Measurements from ENCODE around the gene ALDH16A1.
"Not testable (repeated sequence)": the region's sequence is repeated elsewhere in the genome, so short reads cannot be mapped to it uniquely, and the experiment has no call there.

ALDH16A1 gene

GRCh38 chr19:49463960-49464740 lies 11.1 kb downstream of the ALDH16A1 start:
- no peak for DNase-seq (ENCODE audit: low read depth in 2 of 2)

- no peak for DNase-seq (ENCODE audit: low read depth in 2 of 2)
These were observed 12.3 kb downstream of the ALDH16A1 start for GRCh38 chr19:49465371-49465770.

DNA sequence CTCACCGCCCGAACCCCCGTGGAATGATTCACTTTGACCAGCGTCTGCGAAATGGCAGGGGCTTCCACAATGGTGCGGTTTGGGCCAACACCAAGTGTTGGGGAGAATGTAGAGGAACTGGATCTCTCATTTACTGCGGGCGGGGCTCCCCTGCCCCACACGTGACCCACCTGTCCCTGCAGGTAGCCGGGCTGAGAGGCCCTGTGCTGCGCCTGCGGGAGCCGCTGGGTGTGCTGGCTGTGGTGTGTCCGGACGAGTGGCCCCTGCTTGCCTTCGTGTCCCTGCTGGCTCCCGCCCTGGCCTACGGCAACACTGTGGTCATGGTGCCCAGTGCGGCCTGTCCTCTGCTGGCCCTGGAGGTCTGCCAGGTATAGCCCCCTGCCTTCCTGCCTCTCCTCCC lies 15.2 kb downstream of the ALDH16A1 start:
- no peak for DNase-seq (ENCODE audit: low read depth in 2 of 2)

DNA sequence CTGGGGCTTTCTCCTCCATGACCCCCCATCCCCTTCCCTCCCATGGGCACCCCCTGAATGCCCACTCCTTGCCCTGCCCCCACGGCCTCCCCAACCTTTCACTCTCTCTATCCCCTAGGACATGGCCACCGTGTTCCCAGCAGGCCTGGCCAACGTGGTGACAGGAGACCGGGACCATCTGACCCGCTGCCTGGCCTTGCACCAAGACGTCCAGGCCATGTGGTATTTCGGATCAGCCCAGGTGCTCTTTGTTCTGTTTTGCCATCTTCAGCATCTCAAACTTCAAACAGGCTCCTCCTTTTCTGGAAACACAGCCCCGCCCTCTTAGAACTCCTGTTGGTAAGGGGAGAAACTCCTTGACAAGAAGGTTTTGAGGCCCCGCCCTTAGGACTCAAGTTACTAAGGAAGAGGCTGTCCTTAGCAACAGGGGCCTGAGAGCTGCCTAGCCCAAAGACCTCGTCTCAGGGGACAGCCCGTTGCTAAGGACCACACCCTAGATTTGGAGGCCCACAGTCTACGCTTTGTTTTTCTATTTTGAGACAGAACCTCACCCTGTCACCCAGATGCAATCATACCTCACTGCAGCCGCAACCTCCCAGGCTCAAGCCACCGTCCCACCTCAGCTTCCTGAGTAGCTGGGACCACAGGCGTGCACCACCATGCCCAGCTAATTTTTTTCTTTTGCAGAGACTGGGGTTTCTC lies 15.9 kb downstream of the ALDH16A1 start:
- peak; percentile 62 to 73 for DNase-seq (ENCODE audit: low read depth in 2 of 2)

- DNase-seq (ENCODE audit: low read depth in 2 of 2), result peak; percentile 59 to 67
These were observed 17.0 kb downstream of the ALDH16A1 start for GRCh38 chr19:49469828-49470614.

- no peak for DNase-seq (ENCODE audit: low read depth in 2 of 2)
These were observed 17.6 kb downstream of the ALDH16A1 start for GRCh38 chr19:49470615-49470978.

DNA sequence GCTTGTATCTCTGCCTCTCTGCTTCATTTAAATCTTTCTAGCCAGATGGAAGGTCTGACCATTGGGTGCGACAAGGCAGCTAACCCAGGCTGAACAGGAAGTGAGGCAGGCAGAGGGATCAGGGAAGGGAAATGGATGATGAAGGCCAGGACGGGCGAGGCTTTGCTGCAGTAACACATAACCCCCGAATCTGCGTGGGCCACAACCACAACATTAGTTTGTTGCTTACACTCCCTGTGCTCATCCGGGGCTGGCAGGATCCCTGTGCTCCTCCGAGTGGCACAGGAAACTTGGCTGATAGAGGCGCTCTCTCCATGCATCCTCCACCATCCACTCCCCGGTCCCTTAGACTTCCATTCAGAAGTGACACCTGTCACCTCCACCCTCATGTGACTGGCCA lies 19.9 kb downstream of the ALDH16A1 start:
- DNase-seq (ENCODE audit: low read depth in 2 of 2), result no peak

DNA sequence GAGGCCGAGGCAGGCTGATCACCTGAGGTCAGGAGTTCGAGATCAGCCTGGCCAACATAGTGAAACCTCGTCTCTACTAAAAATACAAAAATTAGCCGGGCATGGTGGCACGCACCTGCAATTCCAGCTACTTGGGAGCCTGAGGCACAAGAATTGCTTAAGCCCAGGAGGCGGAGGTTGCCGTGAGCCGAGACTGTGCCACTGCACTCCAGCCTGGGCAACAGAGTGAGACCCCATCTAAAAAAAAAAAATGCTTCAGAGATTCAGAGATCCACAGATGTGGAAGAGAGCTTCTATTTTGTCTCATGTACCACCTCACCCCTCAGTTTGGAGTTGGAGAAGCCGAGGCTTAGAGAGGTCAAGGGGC lies 20.5 kb downstream of the ALDH16A1 start:
- not testable (repeated sequence) for DNase-seq (ENCODE audit: low read depth in 2 of 2)

- peak; percentile 78 to 79 for DNase-seq (ENCODE audit: low read depth in 2 of 2)
These were observed 21.0 kb downstream of the ALDH16A1 start, which contains the start of gene FLT3LG for GRCh38 chr19:49473868-49474541. Gene FLT3LG (plus strand): TSS chr19:49474215. CDS start chr19:49474640, 425 bp downstream.

GRCh38 chr19:49474542-49474924 lies 21.5 kb downstream of the ALDH16A1 start:
- DNase-seq (ENCODE audit: low read depth in 2 of 2), result no peak

DNA sequence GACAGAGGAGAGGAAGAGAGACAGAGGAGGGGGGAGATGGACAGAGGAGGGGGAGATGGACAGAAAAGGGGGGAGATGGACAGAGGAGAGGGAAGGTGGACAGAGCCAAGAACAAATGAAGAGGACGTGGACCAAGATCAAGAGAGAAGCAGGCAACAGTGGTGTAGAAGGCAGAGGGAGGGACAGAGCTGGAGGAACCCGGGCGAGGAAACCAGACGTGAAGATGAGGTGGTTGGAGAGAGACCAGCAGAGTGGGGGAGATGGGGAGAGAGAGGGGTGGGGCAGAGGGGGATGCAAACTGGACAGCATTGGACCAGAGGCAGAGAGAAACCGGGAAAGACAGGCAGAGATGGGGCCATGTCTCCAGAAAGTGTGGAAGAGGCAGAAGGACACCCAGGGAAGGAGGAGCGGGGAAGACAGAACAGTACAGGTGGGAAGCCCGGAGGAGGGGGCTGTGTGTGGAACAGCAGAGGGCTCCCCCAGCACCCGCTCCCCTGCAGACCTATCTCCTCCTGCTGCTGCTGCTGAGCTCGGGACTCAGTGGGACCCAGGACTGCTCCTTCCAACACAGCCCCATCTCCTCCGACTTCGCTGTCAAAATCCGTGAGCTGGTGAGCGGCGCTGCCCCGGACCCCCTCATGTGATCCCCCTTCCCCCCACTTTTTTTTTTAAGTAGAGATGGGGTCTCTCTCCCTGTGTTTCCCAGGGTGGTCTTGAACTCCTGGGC lies 22.3 kb downstream of the ALDH16A1 start:
- no peak for DNase-seq (ENCODE audit: low read depth in 2 of 2)

DNA sequence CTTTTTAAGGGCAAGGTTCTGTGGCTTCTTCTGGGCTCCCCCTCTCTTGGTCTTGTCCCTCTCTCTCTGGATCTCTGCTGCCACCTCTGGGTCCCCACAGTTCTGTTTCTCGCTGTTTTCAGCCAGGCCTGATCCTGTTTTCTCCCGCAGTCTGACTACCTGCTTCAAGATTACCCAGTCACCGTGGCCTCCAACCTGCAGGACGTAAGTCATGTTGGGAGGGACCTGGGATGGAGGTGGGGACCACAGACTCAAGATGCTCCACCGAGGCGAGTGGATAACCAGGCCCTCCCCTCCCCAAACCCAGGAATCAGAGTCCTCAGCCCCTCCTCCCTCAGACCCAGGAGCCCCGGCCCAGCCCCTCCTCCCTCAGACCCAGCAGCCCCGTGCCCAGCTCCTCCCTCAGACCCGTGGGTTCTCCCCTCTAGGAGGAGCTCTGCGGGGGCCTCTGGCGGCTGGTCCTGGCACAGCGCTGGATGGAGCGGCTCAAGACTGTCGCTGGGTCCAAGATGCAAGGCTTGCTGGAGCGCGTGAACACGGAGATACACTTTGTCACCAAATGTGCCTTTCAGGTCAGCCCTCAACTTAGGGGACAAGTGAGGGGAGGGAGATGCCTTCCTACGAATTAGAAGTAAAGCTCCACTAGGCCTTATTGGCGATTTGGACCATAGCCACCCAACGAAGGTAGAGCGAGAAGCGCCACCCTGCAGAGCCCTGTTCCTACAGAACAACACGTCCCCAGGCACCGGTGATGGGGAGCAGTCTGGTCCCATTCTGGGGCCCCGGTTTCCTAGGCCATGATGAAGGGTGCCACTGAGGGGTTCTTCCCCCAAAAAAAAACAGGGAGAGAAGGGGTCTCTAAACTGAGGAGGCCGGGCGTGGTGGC lies 23.2 kb downstream of the ALDH16A1 start:
- DNase-seq (ENCODE audit: low read depth in 2 of 2), result peak in 1 of 2 donors; percentile 47

DNA sequence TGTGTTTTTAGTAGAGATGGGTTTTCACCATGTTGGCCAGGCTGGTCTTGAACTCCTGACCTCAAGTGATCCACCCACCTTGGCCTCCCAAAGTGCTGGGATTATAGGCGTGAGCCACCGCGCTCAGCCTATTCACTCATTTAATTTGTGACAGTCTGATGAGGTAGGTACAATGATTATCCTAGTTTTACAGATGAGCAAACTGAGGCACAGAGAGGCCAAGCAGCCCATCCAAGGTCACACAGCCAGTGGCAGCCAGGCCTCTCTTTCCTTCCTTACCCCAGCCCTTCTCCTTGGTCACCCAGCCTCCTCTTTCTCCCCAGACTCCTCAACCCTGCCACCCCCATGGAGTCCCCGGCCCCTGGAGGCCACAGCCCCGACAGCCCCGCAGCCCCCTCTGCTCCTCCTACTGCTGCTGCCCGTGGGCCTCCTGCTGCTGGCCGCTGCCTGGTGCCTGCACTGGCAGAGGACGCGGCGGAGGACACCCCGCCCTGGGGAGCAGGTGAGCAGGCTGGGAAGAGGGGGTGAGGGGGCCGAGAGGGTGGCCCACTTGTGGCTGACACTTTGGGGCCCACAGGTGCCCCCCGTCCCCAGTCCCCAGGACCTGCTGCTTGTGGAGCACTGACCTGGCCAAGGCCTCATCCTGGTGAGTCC lies 27.1 kb downstream of the ALDH16A1 start:
- DNase-seq (ENCODE audit: low read depth in 2 of 2), result no peak

- no peak for DNase-seq (ENCODE audit: low read depth in 2 of 2)
These were observed 28.1 kb downstream of the ALDH16A1 start for GRCh38 chr19:49481020-49481683.

- no peak for DNase-seq (ENCODE audit: low read depth in 2 of 2)
These were observed 33.2 kb downstream of the ALDH16A1 start for GRCh38 chr19:49486232-49486631.

DNA sequence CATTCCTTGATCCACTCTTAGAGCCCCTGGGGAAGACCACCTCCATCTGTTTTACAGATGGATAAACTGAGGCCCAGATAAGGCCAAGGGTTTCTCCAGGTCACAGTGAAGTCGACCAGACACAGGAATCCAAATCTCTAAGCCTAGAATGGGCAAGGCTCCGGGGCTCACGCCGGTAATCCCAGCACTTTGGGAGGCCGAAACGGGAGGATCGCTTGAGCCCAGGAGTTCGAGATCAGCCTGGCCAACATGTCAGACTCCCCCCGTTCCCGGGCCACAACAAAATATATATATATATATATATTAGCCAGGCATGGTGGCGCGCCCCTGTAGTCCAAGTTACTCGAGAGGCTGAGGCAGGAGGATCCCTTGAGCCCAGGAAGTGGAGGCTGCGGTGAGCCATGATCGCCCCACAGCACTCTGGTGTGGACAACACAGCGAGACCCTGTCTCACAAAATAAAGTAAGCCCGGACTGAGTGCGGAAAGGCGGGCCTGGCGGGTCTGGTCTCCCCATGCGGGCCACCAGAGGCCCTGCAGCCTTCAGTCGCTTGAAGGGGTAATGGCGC lies 33.8 kb downstream of the ALDH16A1 start:
- DNase-seq (ENCODE audit: low read depth in 2 of 2), result no peak

DNA sequence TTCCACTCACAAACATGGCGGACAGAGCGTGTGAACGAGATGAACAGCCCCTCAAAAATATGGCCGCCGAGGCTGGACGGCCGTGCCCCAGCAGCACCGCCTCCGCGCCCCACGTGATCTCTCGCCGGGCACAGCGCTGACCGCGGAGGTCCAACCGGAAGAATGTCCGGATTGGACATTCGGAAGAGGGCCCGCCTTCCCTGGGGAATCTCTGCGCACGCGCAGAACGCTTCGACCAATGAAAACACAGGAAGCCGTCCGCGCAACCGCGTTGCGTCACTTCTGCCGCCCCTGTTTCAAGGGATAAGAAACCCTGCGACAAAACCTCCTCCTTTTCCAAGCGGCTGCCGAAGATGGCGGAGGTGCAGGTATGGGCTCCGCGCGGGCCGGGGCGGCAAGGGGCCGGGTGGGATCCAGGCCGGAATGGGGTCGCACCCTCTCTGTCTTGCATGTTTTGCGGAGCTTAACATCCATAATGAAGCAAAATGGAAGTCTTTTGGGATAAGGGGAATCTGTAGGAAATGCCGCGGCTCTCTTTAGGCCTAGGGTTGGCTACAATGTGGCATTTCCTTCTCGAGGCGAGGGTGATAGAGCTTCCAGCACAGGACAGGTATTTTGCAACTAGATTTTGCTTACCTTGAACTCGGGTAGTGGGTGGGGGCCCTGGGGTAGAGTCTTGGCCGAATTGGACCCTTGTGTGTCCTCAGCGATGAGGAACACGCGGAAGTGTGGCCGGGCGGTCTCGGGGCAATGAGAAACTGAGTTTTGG lies 34.4 kb downstream of the ALDH16A1 start, which contains the start of gene RPL13A:
Gene RPL13A, plus strand, starts transcription at position 332 of the 769 bp plus-strand sequence. Its CDS starts 22 bp downstream, at position 354.
- peak; percentile 99 for DNase-seq (ENCODE audit: low read depth in 2 of 2)

Measured in stimulated activated CD8-positive, alpha-beta memory T cell treated with anti-CD3 and anti-CD28 coated beads, Interleukin-2, amount 100 ng/mL, for 1 hour (primary cell).